WTC11 (cell line): ENCODE results near the gene CD44. TPM values are rescaled to one million over a fixed set of nuclear protein-coding genes. Genes with fewer than 3 reads are reported as not detected.

Experiments
- ATAC-seq: fragments of 200-7000 bp; cut with Tn5 transposase; 2 replicates; pipeline ENCODE4 v1.10.0; 2021; ENCODE audit warnings: mild to moderate bottlenecking, moderate library complexity
- CTCF ChIA-PET: fragments of 300-600 bp; sonication (Branson Sonifier 250); formaldehyde crosslinking; loops from one replicate; lab custom pipeline; 2021; ENCODE audit warnings: antibody characterized with exemption; lab: Charles Lee
- POLR2A ChIA-PET: fragments of 350-600 bp; sonication (Branson Sonifier 250); formaldehyde crosslinking; loops from one replicate; lab custom pipeline; 2021; ENCODE audit warnings: antibody characterized with exemption; lab: Charles Lee
- DNase-seq: peaks from one replicate; pipeline ENCODE4 v3.0.0; 2021; ENCODE audit warnings: low spot score
- H3K27ac Mint-ChIP-seq: 2 replicates; pipeline ENCODE4 v1.8.0; 2021; ENCODE audit warnings: mixed read lengths
- H3K27me3 Mint-ChIP-seq: 2 replicates; pipeline ENCODE4 v1.8.0; 2021; ENCODE audit warnings: low read depth, mild to moderate bottlenecking, moderate library complexity, mixed read lengths
- H3K36me3 Mint-ChIP-seq: 2 replicates; pipeline ENCODE4 v1.8.0; 2021; ENCODE audit warnings: mixed read lengths
- H3K4me1 Mint-ChIP-seq: 2 replicates; pipeline ENCODE4 v1.8.0; 2022; ENCODE audit warnings: mixed read lengths
- H3K4me3 Mint-ChIP-seq: 2 replicates; pipeline ENCODE4 v1.8.0; 2021; ENCODE audit warnings: mild to moderate bottlenecking, moderate library complexity, mixed read lengths
- H3K9me3 Mint-ChIP-seq: 2 replicates; pipeline ENCODE4 v1.8.0; 2021; ENCODE audit warnings: mixed read lengths
- AFF4 ChIP-seq: sonication (generic); formaldehyde crosslinking; IDR thresholded peaks from 2 replicates; pipeline ENCODE4 v1.8.1; 2023; ENCODE audit warnings: mild to moderate bottlenecking, missing genetic modification reagents, borderline replicate concordance
- AR ChIP-seq: fragments of 250-450 bp; sonication (Bioruptor Pico); IDR thresholded peaks from 2 replicates; pipeline ENCODE4 v1.9.0; 2021; ENCODE audit warnings: mild to moderate bottlenecking
- CDX4 ChIP-seq: fragments of 250-450 bp; sonication (Bioruptor Pico); IDR thresholded peaks from 2 replicates; pipeline ENCODE4 v1.9.0; 2021; ENCODE audit warnings: moderate library complexity, mild to moderate bottlenecking, inconsistent platforms, borderline replicate concordance
- CTCF ChIP-seq: fragments of 200-600 bp; IDR thresholded peaks from 2 replicates; pipeline ENCODE4 v1.8.0; 2022; ENCODE audit warnings: antibody characterized with exemption
- FOXP4 ChIP-seq: sonication (generic); formaldehyde crosslinking; IDR thresholded peaks from 2 replicates; pipeline ENCODE4 v1.8.0; 2022; ENCODE audit warnings: mild to moderate bottlenecking, missing genetic modification reagents
- JAZF1 ChIP-seq: fragments of 250-450 bp; sonication (Bioruptor Pico); IDR thresholded peaks from 2 replicates; pipeline ENCODE4 v1.9.0; 2021; ENCODE audit warnings: moderate library complexity, mild to moderate bottlenecking, inconsistent platforms
- NFYB ChIP-seq: sonication (generic); formaldehyde crosslinking; conservative IDR thresholded peaks from 2 replicates; pipeline ENCODE4 v1.8.0; 2022; ENCODE audit warnings: low read depth, missing genetic modification reagents
- NR3C1 ChIP-seq: sonication (generic); formaldehyde crosslinking; conservative IDR thresholded peaks from 2 replicates; pipeline ENCODE4 v1.8.1; 2023; ENCODE audit warnings: low read depth, mild to moderate bottlenecking, missing genetic modification reagents
- RORB ChIP-seq: fragments of 250-450 bp; sonication (Bioruptor Pico); IDR thresholded peaks from 2 replicates; pipeline ENCODE4 v1.9.0; 2021; ENCODE audit warnings: mild to moderate bottlenecking
- TCF7 ChIP-seq: sonication (generic); formaldehyde crosslinking; IDR thresholded peaks from 2 replicates; pipeline ENCODE4 v1.8.0; 2022; ENCODE audit warnings: mild to moderate bottlenecking, low read depth, missing genetic modification reagents, moderate library complexity
- TEAD1 ChIP-seq: sonication (generic); formaldehyde crosslinking; IDR thresholded peaks from 2 replicates; pipeline ENCODE4 v1.8.0; 2022; ENCODE audit warnings: mild to moderate bottlenecking, missing genetic modification reagents
- TEAD4 ChIP-seq: sonication (generic); formaldehyde crosslinking; IDR thresholded peaks from 2 replicates; pipeline ENCODE4 v1.8.0; 2022; ENCODE audit warnings: mild to moderate bottlenecking, missing genetic modification reagents
- ZBTB21 ChIP-seq: sonication (generic); formaldehyde crosslinking; IDR thresholded peaks from 2 replicates; pipeline ENCODE4 v1.8.1; 2023; ENCODE audit warnings: mild to moderate bottlenecking, missing genetic modification reagents, borderline replicate concordance
- ZBTB43 ChIP-seq: sonication (generic); formaldehyde crosslinking; IDR thresholded peaks from 2 replicates; pipeline ENCODE4 v1.8.1; 2023; ENCODE audit warnings: mild to moderate bottlenecking, missing genetic modification reagents
- ZNF396 ChIP-seq: fragments of 250-450 bp; sonication (Bioruptor Pico); IDR thresholded peaks from 2 replicates; pipeline ENCODE4 v1.8.0; 2021; ENCODE audit warnings: mild to moderate bottlenecking, moderate library complexity, borderline replicate concordance
- total RNA-seq: library from RNA; stranded (reverse); gene quantifications from 3 replicates; pipeline ENCODE4 v1.2.3, GENCODE V29; 2021

CD44 gene
- total RNA-seq, 1 experiment from 2014 or later, result 12.0 TPM

GRCh38 chr11:35145271-35145670 lies 6.3 kb downstream of the CD44 start:
- H3K4me3 Mint-ChIP-seq, result no peak overlapping the region
- no peak for TF ChIP-seq RORB (CRISPR knock-in tag)
- ATAC-seq (no peak), DNase-seq (no peak)
- H3K27me3 Mint-ChIP-seq, result peaks cover 19% of the 10 kb centered on the region
- ChIA-PET CTCF (interaction anchor here (0.6 to 0.7 kb wide), 2 partner anchors 57 to 1239 kb away, joined by 5 read pairs; no protein-coding TSS in a partner anchor), POLR2A (no interaction called here)
- no peaks in the 10 kb centered on the region for H3K9me3 Mint-ChIP-seq
- H3K36me3 Mint-ChIP-seq, result no peaks in the 10 kb centered on the region
- H3K4me1 Mint-ChIP-seq, result peaks cover 20% of the 10 kb centered on the region
- H3K27ac Mint-ChIP-seq, result no peak overlapping the region

- Mint-ChIP-seq H3K4me1 (peaks cover 25% of the 10 kb centered on the region), H3K4me3 (no peak overlapping the region), H3K27me3 (peaks cover 14% of the 10 kb centered on the region), H3K36me3 (no peaks in the 10 kb centered on the region), H3K27ac (no peak overlapping the region), H3K9me3 (no peaks in the 10 kb centered on the region)
- ChIA-PET POLR2A (no interaction called here), CTCF (interaction anchor here (0.6 to 0.7 kb wide), 2 partner anchors 57 to 1240 kb away, joined by 5 read pairs; no protein-coding TSS in a partner anchor)
- ATAC-seq (no peak), DNase-seq (no peak)
- TF ChIP-seq TEAD4 (CRISPR knock-in tag), result no peak
- no peak for TF ChIP-seq ZNF396 (CRISPR knock-in tag)
- TF ChIP-seq AR (CRISPR knock-in tag), result no peak
- no peak for TF ChIP-seq AFF4
- TF ChIP-seq FOXP4 (CRISPR knock-in tag), result no peak
- TF ChIP-seq TCF7 (CRISPR knock-in tag), result no peak
- no peak for TF ChIP-seq CDX4 (CRISPR knock-in tag)
- TF ChIP-seq ZBTB21, result no peak
- TF ChIP-seq ZBTB43 (CRISPR knock-in tag), result no peak
Observed at GRCh38 chr11:35146074-35146521, 7.1 kb downstream of the CD44 start.

- no peak for TF ChIP-seq TEAD1 (CRISPR knock-in tag)
- no peak for TF ChIP-seq JAZF1 (CRISPR knock-in tag)
- no peak for TF ChIP-seq NR3C1 (CRISPR knock-in tag)
- TF ChIP-seq CTCF, result no peak
- TF ChIP-seq NFYB (CRISPR knock-in tag), result no peak
- no peak overlapping the region for H3K4me3 Mint-ChIP-seq
- DNase-seq (no peak), ATAC-seq (no peak)
- peaks cover 31% of the 10 kb centered on the region for H3K4me1 Mint-ChIP-seq
- no peak overlapping the region for H3K27ac Mint-ChIP-seq
- no peaks in the 10 kb centered on the region for H3K36me3 Mint-ChIP-seq
- peaks cover 11% of the 10 kb centered on the region for H3K27me3 Mint-ChIP-seq
- H3K9me3 Mint-ChIP-seq, result no peaks in the 10 kb centered on the region
- CTCF ChIA-PET, result interaction anchor here (1.0 kb wide), 1 partner anchor 159 kb away, joined by 3 read pairs; no protein-coding TSS in a partner anchor
- POLR2A ChIA-PET, result no interaction called here
Observed at GRCh38 chr11:35146711-35147110, 7.7 kb downstream of the CD44 start.
